Right kidney (tissue), 1 donor: Measurements from ENCODE around the gene UTP4.
"Not testable (repeated sequence)": the region's sequence is repeated elsewhere in the genome, so short reads cannot be mapped to it uniquely, and the experiment has no call there.

Experiments
- DNase-seq: peaks from one replicate; pipeline ENCODE4 v3.0.0-alpha.2; 2016

UTP4 gene

DNA sequence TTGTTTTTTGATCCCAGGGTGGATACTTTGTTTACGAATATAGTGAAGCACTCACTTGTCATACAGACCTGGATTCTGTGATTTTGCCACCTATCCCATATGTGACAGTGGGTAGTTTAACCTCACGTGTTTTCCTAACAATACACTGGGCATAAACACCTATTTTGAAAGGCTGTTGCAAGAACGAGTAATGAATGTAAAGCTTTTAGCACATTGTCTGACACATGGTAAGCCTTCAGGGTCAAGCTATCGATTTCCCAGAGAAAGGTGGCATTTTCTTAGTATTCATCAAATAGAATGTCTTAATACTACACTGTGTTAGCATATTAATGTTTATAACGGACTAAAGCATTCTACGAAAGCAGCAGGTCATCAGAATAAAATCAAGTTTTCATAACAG, 2.0 kb upstream of the UTP4 start:
- no peak for DNase-seq

DNA sequence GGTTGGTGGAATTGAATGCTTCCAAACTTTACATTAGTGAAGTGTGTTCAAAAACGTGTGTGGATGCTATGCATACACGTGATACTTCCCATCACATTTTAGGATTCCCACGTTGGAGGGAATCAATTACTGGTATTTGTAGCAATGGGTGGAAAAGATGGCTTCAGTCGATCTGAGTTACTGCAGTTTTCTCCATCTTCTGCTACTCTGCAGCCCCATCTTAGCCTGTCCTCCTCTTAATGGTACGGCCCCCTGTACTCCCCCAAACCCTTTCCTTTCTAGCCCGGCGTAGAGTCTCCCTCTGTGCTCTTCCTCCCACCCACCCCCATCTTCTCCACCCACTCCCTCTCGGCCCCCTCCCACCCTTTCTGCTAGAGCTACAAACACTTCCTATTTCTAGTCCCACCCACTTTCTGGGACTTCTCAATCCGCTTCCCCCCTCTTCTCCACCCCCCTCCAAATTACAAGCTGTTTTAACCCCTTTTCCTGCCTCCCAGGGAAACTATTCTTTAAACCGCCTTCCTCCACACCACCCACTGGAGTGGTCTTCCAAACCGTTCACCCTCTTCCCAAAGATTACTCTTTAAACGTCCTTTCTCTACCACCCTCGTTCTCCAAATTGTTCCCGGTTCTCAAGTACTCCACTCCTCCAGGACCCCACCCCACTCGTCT, 1.1 kb upstream of the UTP4 start:
- no peak for DNase-seq

DNA sequence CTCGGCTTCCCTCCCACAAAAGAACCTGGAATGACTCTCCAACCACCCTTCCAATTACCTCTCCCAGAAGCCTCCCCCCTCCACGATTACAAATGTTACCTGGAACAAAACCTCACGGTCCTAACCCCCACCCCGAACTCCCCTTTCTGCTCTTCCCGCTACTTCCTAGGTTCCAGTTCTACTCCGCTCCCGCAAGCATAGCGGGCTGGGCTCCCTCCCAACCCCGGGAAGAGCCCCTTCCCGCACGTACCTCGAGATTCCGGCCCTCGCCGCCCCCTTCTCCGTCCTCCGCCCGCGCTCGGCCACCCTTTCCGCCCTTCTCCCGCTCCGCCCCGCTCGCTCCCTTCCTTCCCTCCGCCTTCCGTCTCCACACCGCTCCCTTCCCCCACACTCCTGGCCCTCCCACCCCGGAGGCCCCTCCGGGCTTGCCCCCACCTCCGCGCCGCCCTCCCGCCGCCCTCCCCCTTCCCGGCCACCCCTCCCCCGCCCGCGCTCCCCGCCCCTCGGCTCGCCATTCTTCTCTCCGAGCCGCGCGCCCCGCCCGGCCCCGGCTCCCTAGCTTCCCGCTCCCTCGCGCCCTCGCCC, 518 bp upstream of the UTP4 start:
- DNase-seq: peak; percentile 73

DNA sequence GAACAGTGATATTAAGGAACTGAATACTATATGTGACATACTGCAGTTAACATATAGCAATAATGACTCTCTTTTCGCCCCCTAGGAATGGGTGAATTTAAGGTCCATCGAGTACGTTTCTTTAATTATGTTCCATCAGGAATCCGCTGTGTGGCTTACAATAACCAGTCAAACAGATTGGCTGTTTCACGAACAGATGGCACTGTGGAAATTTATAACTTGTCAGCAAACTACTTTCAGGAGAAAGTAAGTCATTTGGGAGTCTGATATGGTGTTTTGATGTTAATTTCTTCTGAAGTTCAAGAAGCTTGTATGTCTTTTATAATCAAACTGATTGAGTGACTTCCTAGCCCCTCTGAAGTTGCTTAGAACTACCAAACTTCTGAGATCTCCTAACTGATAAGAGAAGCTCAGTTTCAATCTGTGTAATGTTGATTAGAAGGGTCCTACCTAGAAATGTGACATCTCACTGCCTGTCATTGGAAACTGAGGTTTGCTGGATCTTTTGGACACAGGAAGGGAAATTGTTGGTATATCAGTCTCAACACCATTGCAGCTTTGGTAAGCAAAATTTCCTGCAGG, 1.0 kb downstream of the UTP4 start:
- no peak for DNase-seq

DNA sequence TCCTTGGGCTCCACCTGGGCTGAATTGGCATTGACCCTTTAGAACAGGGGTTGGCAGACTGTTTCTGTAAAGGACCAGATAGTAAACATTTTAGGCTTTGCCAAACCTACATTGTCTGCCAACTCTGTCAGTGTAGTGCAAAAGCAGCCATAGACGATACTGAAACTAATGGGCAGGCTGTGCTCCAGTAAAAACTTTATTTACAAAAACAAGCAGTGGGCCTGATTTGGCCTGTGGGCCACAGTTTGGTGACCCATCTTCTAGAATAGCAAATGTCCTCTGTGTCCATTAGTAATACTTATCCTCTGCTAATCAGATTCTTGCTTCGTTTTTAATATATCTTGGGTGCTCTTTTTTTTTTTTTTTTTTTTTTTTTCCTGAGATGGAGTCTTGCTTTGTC, 6.2 kb downstream of the UTP4 start:
- no peak for DNase-seq

DNA sequence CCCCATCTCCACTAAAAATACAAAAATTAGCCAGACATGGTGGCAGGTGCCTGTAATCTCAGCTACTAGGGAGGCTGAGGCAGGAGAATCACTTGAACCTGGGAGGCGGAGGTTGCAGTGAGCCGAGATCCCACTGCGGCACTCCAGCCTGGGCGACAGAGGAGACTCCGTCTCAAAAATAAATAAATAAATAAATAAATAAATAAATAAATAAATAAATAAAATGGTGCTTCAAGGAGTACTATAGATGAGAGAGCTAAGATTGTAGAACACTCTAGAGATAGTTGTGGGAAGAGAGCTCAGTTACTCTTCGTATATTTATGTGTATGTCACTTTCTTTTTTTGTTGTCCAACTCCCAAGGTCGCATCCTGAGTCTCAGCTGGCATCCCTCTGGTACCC, 7.0 kb downstream of the UTP4 start:
- not testable (repeated sequence) for DNase-seq

DNA sequence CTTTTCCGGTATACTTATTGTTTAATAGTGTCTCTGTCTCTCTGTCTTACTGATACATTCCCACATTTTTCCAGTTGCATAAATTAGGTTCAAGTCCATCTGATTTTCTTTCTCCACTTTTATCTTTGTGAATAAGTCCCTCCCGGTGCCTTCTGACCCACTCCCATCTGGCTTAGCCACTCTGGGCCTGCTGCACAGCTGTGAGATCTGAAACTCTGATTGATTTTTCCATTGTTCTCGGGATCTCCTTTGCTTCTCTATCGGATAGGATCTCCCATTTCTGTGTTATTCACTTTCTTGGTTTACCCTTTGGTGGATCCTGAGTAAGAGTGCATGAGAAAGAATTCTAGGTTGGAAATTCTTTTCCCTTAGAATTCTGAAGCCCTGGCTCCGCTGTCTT, 8.6 kb downstream of the UTP4 start:
- no peak for DNase-seq

DNA sequence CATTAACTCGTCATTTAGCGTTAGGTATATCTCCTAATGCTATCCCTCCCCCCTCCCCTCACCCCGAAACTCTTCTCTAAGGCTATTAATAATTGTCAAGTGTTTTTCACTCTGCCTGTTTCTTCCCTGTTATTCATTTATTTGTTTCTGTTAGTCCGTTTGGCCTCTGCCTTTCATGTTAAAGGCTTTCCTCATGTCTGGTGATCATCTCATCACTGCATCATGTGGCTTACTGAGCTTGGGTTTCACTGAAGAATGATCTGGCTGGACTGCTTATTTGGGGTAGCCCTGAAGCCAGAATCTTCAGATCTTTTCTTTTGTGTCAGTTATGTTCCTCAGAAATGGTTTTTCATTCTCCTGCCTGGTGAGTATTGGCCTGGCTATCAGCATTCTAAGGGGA, 9.5 kb downstream of the UTP4 start:
- no peak for DNase-seq

DNA sequence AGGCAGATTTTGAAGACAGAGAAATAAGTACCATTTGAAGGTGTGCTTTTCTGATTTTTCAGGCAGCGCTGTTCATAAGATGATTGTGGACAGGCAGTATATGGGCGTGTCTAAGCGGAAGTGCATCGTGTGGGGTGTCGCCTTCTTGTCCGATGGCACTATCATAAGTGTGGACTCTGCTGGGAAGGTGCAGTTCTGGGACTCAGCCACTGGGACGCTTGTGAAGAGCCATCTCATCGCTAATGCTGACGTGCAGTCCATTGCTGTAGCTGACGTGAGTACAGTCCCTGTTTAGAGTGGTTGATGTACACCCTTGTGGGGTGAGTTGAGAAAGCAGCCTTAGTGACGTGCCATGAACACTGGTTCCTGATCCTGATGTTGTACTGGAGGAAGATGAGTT, 10.7 kb downstream of the UTP4 start:
- DNase-seq: no peak

DNA sequence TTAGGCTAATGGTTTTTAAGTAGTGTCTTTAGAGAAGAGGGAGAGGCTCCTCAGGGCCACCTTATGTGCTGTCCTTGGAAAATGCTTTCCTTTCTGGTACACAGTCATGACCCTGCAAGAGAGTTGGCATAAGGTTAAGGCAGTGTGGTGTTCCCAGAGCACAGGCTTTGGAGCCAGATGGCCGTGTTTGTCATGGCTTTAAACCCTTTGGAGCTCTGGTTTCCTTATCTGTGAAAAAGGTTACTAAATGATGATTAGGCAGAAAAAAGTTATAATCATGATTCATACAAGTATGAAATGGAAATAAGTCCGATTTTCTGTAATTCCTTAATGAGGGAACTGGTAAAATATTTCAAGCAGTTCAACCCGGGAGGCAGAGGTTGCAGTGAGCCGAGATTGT, 13.2 kb downstream of the UTP4 start:
- DNase-seq: no peak

DNA sequence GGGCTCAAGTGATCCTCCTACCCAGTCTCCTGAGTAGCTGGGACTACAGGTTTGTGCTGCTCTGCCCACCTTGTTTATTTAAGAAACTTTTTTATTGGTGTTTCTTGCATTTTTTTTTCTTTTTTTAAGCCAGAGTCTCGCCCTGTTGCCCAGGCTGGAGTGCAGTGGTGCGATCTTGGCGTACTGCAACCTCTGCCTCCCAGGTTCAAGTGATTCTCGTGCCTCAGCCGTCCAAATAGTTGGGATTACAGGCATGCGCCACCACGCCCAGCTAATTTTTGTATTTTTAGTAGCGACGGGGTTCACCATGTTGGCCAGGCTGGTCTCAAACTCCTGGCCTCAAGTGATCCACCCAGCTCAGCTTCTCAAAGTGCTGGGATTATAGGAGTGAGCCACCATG, 17.2 kb downstream of the UTP4 start:
- DNase-seq: not testable (repeated sequence)

DNA sequence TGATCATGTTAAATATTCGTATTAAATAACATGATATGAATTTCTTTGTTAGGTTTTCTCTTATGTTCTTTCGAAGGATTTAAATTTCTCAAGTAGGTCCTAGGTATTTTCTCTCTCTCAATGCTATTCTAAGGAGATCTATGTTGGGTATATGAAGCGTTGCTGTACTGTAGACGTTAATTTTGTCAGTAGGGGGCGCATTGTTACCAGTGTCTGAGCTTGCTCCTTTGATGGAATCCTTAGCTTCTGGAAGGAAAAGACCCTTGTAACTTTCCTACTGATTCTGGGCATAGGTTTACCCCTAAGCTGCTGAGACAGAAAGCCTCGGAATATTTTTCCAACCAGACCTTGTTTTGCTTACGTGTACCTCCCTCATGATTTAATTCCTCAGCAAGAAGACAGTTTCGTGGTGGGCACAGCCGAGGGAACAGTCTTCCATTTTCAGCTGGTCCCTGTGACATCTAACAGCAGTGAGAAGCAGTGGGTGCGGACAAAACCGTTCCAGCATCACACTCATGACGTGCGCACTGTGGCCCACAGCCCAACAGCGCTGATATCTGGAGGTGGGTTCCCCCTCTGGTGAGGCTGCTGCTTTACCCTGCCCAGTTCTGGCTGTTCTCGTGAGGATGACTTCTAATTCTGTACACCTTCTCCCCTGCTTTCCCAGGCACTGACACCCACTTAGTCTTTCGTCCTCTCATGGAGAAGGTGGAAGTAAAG, 17.9 kb downstream of the UTP4 start:
- DNase-seq: no peak

DNA sequence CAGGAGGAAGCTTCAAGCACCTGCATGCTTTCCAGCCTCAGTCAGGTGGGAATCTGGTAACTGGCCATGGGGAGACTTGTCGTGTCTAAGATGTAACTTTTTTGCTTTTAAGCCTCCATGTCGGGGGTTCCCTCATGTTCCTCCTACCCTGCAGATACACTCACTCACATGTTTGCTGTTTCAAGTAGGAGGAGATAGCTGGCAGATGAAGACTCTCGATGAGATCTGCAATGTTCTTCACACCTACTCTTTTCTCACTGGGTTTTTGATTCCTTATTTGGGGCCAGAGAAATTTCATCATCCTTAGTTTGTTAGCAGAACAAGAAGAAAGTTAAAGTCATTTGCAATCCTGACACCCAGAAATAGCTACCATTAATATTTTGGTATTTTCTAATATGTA, 24.7 kb downstream of the UTP4 start:
- no peak for DNase-seq

DNA sequence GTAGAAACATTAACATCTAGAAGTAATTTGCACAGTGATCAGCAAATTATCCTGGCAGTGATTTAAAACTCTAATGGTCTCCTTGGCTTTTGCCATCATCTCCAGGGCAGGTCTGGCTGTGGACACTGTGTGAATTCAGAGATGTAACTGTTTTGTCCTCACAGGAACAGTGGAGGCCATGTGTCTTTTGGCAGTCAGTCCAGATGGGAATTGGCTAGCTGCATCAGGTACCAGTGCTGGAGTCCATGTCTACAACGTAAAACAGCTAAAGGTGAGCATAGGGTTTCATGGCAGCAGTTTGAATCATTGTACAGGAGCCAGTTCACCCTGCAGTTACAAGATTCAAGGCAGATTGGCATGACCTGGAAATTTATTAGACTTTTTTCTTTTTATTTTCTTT, 27.7 kb downstream of the UTP4 start:
- DNase-seq: no peak

DNA sequence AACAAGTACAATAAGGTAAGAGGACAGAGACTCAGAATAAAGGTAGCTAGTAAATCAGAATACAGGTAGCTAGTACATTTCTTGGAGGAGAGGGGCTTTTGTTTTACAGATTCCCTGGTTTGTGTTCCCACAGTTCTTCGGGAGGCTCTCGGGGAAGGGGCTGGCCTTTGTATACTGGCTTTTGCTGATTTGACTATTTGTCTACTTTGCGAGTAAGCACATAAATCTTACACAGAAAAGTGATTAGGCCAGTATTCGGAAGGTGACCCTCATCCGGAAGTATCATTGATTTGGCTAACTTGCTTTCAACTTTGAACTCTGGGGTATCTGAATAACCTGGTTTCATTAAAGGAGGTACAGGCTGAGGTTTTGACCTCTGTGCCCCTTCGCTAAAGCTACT, 33.1 kb downstream of the UTP4 start:
- no peak for DNase-seq

DNA sequence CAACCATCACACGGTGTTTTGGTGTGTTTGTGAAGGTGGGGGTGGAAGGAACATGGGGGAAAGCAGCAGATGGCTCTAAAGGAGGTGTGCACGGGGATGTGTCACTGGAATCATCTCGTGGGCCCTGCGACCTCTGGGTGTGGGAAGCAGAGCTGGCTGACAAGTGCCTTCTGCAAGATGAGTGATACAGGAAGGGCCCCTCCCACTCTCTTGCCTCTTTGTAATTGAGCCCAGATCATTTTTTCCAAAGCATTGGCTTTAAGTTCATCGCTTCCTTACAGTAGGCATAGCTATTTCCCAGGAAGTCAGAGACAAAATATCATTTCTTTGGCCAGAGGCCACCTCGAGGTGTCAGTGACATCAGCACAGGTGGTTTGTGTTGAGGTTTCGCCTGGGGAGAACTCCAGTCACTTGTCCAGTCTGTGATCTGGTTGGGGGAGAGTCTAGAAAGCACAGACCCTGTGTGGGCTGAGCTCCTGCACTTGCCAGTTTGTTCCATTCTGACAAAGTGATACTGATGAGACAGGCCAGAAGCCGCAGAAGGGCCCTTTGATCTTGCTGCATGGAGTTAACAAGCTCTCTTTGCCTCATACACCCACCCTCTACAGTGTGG, 33.9 kb downstream of the UTP4 start:
- DNase-seq: no peak

DNA sequence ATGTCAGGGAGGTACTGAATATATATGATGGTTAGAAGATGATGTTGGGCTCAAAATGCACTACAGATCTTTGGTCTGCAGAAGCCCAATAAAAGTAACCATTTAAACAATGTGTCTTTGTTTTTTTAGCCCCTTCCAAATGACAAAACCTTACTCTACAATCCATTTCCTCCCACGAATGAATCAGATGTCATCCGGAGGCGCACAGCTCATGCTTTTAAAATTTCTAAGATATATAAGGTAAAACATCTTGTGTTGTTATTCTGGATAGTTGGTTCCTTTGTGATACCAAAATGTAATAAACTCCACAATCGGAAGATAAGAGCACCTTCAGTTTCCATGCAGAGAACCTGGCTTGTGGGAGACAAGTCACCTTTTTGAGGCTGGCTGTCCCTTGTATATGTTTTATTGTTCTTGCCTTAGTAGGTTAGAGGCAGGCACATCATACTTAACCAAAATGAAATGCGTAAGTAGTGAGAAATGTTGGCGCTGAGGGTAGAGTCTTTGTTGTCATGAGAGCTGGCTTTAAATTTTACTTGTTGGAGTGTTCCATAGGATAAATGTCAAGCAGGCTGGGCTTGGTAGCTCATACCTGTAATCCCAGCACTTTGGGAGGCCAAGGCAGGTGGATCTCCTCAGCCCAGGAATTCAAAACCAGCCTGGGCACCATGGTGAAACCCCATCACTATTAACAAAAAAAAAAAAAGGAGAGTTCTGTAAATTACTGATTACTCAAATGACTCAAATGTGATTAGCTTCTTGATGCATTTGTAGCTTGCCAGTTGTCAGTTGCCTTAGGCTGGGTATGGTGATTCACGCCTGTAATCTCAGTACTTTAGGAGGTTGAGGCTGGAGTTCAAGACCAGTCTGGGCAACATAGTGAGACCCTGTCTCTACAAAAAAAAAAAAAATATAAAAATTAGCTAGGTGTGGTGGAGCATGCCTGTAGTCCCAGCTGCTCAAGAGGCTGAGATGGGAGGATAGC, 34.8 kb downstream of the UTP4 start:
- DNase-seq: no peak

DNA sequence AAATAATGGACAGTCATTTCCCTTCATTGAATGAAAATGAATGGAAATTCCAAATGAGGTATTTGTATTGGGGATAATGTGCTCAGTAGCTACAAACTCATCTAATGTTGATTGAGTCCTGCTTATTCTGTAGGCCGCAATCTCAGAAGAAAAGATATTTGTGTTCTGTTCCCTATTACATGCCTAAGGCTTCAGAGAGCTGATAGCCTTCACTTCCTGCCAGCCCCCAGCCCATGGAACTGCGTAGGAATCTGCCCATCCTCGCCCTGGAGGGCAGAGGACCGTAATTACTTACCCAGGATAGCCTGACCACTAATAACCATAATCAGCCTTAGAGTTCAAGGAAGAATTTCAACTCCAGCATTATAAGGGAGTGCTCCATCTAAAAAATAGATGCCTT, 36.6 kb downstream of the UTP4 start:
- no peak for DNase-seq

DNA sequence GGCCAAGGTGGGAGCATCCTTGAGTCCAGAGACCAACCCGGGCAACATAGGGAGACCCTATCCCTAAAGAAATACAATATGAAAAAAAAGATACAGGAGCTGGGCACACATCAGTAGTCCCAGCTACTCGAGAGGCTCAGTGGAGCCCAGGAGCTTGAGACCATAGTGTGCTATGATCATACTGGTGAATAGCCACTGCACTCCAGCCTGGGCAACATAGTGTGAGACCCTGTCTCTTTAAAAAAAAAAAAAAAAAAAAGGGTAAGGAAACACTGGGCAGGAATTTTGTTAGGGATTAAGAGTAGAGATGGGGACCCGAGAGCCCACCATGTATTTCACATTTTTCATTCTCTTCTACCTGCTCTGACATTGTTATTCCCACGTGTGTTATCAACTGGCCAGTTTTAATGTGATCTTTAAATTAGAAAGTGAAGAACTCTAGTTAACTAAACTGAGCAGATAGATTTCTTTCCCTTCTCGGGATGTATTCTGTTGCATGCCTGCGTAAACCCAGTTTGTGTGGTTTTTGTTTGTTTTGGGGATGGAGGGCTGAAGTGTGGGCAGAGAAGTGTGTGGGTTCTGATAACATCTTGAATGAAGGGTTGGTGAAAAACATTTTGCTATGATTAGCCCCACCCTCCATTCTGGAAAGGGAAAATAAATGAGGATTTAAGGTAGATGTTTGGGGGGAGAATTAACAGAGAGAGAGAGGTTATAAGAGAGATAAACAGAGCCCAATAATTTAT, 37.3 kb downstream of the UTP4 start:
- DNase-seq: no peak

DNA sequence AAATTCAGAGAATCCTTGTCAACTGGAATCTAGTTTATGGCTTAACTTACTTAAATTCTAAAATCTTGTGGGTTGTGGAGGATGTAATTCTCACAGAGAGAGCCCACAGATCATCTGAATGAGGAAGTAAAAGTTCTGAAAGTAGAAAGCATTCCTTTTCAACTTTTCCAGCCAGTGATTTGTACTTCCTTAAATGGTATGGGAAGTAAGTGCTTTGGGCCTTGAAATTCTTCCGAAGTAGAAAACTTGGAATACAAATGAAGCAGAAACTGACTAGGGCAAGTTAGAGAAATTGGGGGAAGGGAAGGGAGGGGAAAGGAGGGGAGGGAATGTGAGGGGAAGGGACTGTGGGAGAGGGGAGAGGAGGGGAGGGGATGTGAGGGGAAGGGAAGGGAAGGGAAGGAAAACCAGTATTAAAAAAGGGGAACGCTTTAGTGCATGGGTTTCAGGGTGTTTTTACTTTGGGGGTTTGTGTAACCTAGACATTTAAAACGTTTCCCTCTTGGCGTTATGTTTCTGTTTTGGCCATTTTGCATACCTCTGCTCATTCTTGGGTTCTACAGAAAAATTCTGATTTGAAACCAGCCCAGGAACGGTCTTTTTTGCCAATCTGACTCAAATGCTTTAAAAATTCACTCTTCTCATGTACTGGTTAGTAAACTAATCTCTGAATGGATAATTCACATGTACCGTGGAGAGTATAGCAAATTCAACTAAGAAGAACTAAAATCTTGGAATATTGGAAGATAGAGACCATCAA, 39.1 kb downstream of the UTP4 start:
- no peak for DNase-seq
